ENCODE results near the gene DARS1. TPM values are rescaled to one million over a fixed set of nuclear protein-coding genes. Genes with fewer than 3 reads are reported as not detected.
"Not testable (repeated sequence)": the region's sequence is repeated elsewhere in the genome, so short reads cannot be mapped to it uniquely, and the experiment has no call there.

The DARS1 gene
- total RNA-seq, 2 experiments from 2014 or later = 147 to 151 TPM

DNA sequence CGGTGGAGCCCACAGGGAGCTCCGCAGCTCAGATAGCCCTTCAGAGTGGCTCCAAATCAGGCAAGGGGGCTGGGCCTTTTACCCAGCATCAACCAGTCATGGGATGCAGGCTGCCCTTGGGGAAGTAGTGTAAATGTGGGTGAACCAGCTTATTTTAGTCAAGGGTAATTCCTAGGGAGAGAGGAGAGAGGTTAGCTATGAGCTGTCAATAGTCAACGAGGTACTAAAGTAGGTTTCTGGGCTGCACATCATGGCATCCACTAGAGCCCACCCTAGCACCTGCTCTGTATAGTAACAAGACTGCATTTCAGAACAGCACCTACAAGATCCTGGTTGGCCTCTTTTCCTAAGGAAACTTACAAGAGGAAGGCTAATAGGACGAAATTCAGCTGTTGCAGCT, 99.7 kb downstream of the DARS1 start:
- Mint-ChIP-seq H3K4me1 (peaks cover 2% of the 10 kb centered on the region), H3K27me3 (peaks cover 14% of the 10 kb centered on the region), H3K4me3 (no peak overlapping the region), H3K27ac (no peak overlapping the region), H3K9me3 (no peaks in the 10 kb centered on the region), H3K36me3 (ENCODE audit: low read depth) (peaks cover 3% of the 10 kb centered on the region)
- ChIA-PET POLR2A (interaction anchor here (1.4 to 2.5 kb wide), 2 partner anchors 9 to 11 kb away, joined by 6 to 10 read pairs; partner anchors contain the start of gene MCM6), CTCF (no interaction called here)
- DNase-seq = no peak

DNA sequence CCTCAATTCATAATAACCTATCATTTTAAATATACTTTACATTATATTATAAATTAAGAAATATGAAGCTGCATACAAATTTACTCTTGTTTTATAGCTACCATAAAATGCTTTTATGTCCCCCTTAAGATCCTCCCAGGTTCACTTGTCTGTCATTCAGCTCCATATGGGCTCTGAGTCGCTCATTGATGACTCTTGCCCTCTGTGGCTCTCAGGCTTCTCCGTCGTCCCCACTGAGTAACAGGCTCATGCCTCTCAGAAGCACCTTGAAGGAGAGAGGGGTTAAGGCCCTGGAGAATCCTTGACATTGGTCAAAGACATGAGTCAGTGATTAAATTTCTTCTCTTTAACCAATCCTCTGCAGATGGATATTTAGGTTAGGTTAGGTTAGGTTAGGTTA, 103.0 kb downstream of the DARS1 start:
- Mint-ChIP-seq H3K4me1 (peaks cover 3% of the 10 kb centered on the region), H3K27ac (no peak overlapping the region), H3K9me3 (no peaks in the 10 kb centered on the region), H3K27me3 (peaks cover 14% of the 10 kb centered on the region), H3K36me3 (ENCODE audit: low read depth) (no peaks in the 10 kb centered on the region), H3K4me3 (no peak overlapping the region)
- POLR2A ChIA-PET = no interaction called here
- CTCF ChIA-PET = interaction anchor here (0.9 kb wide), 1 partner anchor 64 kb away, joined by 3 read pairs; no protein-coding TSS in a partner anchor
- DNase-seq = no peak

DNA sequence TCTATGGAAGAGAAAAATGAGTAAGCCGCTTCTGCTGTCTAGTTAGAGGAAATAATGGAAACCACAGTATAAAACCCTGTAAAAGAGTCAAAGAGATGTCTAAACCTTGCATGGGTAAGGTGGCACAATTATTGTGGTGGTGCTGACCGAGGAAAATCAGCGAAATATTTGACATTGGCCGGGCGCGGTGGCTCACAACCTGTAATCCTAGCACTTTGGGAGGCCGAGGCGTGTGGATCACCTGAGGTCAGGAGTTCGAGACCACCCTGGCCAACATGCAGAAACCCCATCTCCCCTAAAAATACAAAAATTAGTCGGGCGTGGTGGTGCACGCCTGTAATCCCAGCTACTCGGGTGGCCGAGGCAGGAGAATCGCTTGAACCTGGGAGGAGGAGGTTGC, 108.7 kb downstream of the DARS1 start:
- Mint-ChIP-seq H3K4me3 (peak overlapping the region; percentile 83), H3K36me3 (ENCODE audit: low read depth) (peaks cover 38% of the 10 kb centered on the region), H3K4me1 (peaks cover 38% of the 10 kb centered on the region), H3K27ac (peak overlapping the region; percentile 84)
- H3K9me3 Mint-ChIP-seq, H3K27me3 Mint-ChIP-seq, DNase-seq: not testable (repeated sequence)
- POLR2A ChIA-PET = interaction anchor here (0.6 to 3.6 kb wide), 24 partner anchors 8 to 958 kb away, joined by 3 to 27 read pairs (median 6); partner anchors contain the start of gene CCNT2
- CTCF ChIA-PET = interaction anchor here (0.8 to 3.6 kb wide), 4 partner anchors 8 to 508 kb away, joined by 3 to 23 read pairs (median 3); no protein-coding TSS in a partner anchor

DNA sequence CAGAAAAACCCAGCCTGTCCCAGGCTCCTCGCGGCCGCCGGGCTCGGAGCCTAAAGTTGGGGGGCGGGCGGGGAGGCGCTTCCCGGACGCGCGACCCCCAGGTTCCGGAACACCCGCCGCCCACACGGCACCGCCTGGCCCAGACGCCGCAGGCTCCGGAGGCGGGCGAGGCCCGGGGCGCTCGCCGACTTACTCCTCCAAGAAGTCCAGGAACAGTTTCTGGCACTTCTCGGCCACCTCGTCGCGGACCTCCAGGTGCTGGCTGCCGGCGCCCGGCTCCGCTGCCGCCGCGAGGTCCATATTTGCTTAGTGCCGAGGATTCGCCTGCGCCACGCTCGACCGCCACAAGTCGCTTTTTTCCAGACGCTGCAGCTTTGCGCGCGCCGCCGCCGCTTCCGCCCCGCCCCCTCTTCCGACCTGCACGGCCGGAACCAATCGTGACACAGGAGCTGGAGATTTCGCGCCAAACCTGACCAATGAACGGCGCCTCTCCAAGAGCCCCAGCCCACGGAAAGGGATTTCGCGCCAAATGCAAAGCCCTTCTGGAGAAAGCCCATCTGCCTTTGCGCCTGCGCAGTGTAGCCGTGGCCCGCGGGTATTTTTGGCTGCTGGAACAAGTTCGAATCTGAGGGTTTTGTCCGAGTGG, 109.2 kb downstream of the DARS1 start, which contains the start of gene MCM6:
TSS of gene MCM6 (minus strand) at position 378 of the 646 bp plus-strand sequence. CDS start at position 300, 78 bp downstream.
- H3K36me3 Mint-ChIP-seq (ENCODE audit: low read depth) = peaks cover 44% of the 10 kb centered on the region
- peak within 1 kb of the TSS; percentile 93 for H3K27ac Mint-ChIP-seq
- H3K4me1 Mint-ChIP-seq = peaks cover 42% of the 10 kb centered on the region
- peak; percentile 99 for DNase-seq
- H3K4me3 Mint-ChIP-seq = peak within 1 kb of the TSS; percentile 83
- no peaks in the 10 kb centered on the region for H3K9me3 Mint-ChIP-seq
- ChIA-PET POLR2A (interaction anchor here (0.6 to 3.6 kb wide), 37 partner anchors 9 to 958 kb away, joined by 3 to 27 read pairs (median 6); partner anchors contain the start of genes CCNT2, DARS1 and UBXN4), CTCF (interaction anchor here (0.7 to 3.6 kb wide), 8 partner anchors 8 to 508 kb away, joined by 3 to 23 read pairs (median 3); no protein-coding TSS in a partner anchor)
- no peaks in the 10 kb centered on the region for H3K27me3 Mint-ChIP-seq

DNA sequence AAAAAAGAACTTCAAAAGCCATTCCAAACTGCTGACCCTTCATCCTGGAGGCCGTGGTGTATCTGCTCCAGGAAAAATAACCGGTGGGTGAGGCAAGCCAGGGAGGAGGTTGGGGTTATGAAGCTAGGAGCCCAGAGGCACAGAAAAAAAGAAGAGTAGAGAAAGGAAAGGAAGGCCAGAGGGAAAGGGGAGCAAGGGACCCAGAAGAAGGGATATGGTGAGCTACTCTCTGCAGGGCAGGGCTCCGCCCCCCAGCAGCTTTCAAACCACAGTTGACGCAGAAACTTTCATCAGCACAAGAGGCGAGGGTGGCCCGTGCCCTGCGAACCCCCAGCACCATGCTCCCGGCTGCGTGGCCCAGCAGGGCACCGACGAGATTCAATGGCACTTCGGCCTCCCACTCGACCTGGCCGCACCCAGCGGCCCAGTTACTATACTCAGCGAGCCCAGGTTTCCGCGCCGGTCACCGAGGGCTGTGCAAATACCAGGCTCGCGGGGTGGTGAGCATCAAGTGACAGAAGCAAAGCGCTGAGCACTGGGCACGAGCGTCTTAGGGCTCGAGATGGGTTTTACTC, 109.8 kb downstream of the DARS1 start:
- CTCF ChIA-PET = interaction anchor here (0.7 to 3.6 kb wide), 7 partner anchors 12 to 509 kb away, joined by 3 to 23 read pairs (median 3); no protein-coding TSS in a partner anchor
- peaks cover 50% of the 10 kb centered on the region for H3K36me3 Mint-ChIP-seq (ENCODE audit: low read depth)
- no peaks in the 10 kb centered on the region for H3K27me3 Mint-ChIP-seq
- no peaks in the 10 kb centered on the region for H3K9me3 Mint-ChIP-seq
- peak overlapping the region; percentile 93 for H3K27ac Mint-ChIP-seq
- peaks cover 49% of the 10 kb centered on the region for H3K4me1 Mint-ChIP-seq
- POLR2A ChIA-PET = interaction anchor here (0.6 to 3.6 kb wide), 46 partner anchors 9 to 887 kb away, joined by 3 to 27 read pairs (median 5); partner anchors contain the start of genes DARS1 and UBXN4
- peak overlapping the region; percentile 83 for H3K4me3 Mint-ChIP-seq
- peak; percentile 83 for DNase-seq

DNA sequence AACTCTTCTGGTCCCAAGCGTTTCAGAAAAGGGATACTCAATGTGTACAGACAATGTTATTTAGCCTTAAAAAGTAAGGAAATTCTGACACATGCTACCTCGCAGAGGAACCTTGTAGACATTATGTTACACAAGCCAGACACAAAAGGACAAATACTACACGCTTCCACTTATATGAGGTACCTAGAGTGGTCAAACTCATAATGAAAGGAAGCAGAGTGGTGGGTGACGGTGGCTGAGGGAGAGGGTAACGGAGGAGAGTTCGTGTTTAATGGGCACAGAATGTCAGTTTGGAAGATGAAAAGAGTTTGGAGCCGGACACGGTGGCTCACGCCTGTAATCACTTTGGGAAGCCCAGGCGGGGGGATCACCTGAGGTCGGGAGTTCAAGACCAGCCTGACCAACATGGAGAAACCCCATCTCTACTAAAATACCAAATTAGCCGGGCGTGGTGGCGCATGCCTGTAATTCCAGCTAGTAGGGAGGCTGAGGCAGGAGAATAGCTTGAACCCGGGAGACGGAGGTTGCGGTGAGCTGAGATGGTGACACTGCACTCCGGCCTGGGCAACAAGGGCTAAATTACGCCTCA, 110.6 kb downstream of the DARS1 start:
- Mint-ChIP-seq H3K36me3 (ENCODE audit: low read depth) (peaks cover 57% of the 10 kb centered on the region), H3K27me3 (no peaks in the 10 kb centered on the region), H3K4me1 (peaks cover 55% of the 10 kb centered on the region), H3K9me3 (no peaks in the 10 kb centered on the region), H3K27ac (peak overlapping the region; percentile 93), H3K4me3 (peak overlapping the region; percentile 83)
- DNase-seq = peak; percentile 24
- ChIA-PET CTCF (interaction anchor here (0.7 to 3.6 kb wide), 5 partner anchors 17 to 510 kb away, joined by 3 to 23 read pairs (median 5); no protein-coding TSS in a partner anchor), POLR2A (interaction anchor here (0.6 to 3.6 kb wide), 44 partner anchors 9 to 886 kb away, joined by 3 to 27 read pairs (median 5); partner anchors contain the start of genes DARS1 and UBXN4)

DNA sequence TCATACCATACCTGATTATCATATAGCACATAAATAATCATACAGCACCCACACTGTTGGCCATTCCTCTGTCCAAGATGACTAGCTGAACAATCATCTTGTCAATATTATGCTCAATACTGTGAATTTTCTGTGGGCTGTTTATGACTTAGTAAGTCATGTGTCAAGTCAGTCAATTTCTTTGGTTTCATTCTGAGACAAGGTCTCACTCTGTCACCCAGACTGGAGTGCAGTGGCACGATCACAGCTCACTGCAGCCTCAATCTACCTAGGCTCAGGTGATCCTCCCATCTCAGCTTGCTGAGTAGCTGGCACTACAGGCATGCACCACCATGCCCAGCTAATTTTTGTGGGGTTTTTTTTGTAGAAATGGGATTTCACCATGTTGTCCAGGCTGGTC, 114.9 kb downstream of the DARS1 start:
- ChIA-PET CTCF (interaction anchor here (2.4 kb wide), 1 partner anchor 73 kb away, joined by 6 read pairs; no protein-coding TSS in a partner anchor), POLR2A (interaction anchor here (0.7 to 2.1 kb wide), 3 partner anchors 50 to 512 kb away, joined by 3 to 8 read pairs (median 6); no protein-coding TSS in a partner anchor)
- Mint-ChIP-seq H3K27me3 (no peaks in the 10 kb centered on the region), H3K27ac (peak overlapping the region; percentile 17), H3K4me3 (no peak overlapping the region), H3K36me3 (ENCODE audit: low read depth) (peaks cover 93% of the 10 kb centered on the region), H3K4me1 (peaks cover 72% of the 10 kb centered on the region), H3K9me3 (no peaks in the 10 kb centered on the region)
- DNase-seq = peak; percentile 20

DNA sequence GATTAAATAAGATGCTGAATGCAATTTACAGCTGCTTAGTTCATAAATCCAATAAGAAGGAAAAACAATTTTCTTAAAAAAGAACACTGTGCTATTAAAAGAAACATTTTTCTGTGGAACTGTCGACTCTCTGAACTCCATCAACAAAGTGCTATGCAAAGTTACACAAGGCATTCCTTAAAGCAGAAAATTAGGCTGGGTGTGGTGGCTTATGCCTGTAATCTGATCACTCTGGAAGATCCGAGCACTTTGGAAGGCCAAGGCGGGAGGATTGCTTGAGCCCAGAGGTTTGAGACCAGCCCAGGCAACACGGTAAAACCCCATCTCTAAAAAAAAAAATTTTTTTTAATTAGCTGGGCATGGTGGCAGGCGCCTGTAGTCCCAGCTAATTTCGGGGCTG, 122.2 kb downstream of the DARS1 start:
- Mint-ChIP-seq H3K27me3 (no peaks in the 10 kb centered on the region), H3K27ac (no peak overlapping the region), H3K36me3 (ENCODE audit: low read depth) (peaks cover 85% of the 10 kb centered on the region), H3K4me3 (no peak overlapping the region), H3K4me1 (peaks cover 40% of the 10 kb centered on the region), H3K9me3 (no peaks in the 10 kb centered on the region)
- ChIA-PET POLR2A (interaction anchor here (0.6 to 1.3 kb wide), 2 partner anchors 19 to 51 kb away, joined by 3 to 4 read pairs; no protein-coding TSS in a partner anchor), CTCF (interaction anchor here (1.3 kb wide), 1 partner anchor 65 kb away, joined by 3 read pairs; no protein-coding TSS in a partner anchor)
- DNase-seq = no peak

DNA sequence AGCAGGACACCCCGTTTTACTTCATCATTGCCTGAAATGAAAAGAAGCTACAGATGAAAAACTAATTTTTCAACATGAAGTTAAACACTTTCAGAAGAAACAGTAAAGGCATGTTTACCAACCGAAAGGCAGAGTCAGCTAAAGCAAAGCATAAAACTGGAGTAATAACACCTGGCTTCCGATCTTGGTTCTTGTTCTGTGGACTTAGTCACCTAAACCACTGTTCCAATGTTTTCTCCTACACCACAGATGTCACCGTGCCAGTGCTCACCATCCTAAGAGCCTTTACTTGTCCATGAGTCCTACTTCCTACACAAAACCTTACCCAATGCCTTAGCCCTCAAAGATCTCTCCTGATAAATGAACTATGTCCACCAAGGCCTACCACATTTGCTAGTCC, 122.7 kb downstream of the DARS1 start:
- no peaks in the 10 kb centered on the region for H3K27me3 Mint-ChIP-seq
- H3K27ac Mint-ChIP-seq = no peak overlapping the region
- H3K4me3 Mint-ChIP-seq = no peak overlapping the region
- H3K36me3 Mint-ChIP-seq (ENCODE audit: low read depth) = peaks cover 85% of the 10 kb centered on the region
- no peaks in the 10 kb centered on the region for H3K9me3 Mint-ChIP-seq
- peaks cover 36% of the 10 kb centered on the region for H3K4me1 Mint-ChIP-seq
- ChIA-PET POLR2A (interaction anchor here (0.6 kb wide), 2 partner anchors 51 to 511 kb away, joined by 3 read pairs; no protein-coding TSS in a partner anchor), CTCF (interaction anchor here (1.3 kb wide), 1 partner anchor 65 kb away, joined by 3 read pairs; no protein-coding TSS in a partner anchor)
- no peak for DNase-seq

Other genes with a start within 250 kb of the DARS1 start
- 100 to 1,000 TPM; 118 to 126 TPM for gene UBXN4, start 243.8 kb downstream of the DARS1 start, total RNA-seq
- under 1 TPM; 0.08 to 0.13 TPM for gene LCT, start 148.4 kb downstream of the DARS1 start, total RNA-seq
- 100 to 1,000 TPM; 128 to 130 TPM for gene MCM6, start 109.2 kb downstream of the DARS1 start, total RNA-seq
- 100 to 1,000 TPM; 202 to 212 TPM for gene CXCR4, start 132.5 kb upstream of the DARS1 start, total RNA-seq

Data from activated CD4-positive, alpha-beta memory T cell treated with anti-CD3 and anti-CD28 coated beads, Interleukin-2, amount 10 ng/mL, durations not matched to agents 7 days and 5 days (primary cell).